Trophoblast cell (in vitro differentiated cells and primary cell): ENCODE data around the gene C3orf85.

Experiments
- DNase-seq, 2 donors: peaks; one replicate each; pipeline ENCODE4 v3.0.0-alpha.2; 2016
- H2AFZ ChIP-seq: 2 replicates; pipeline ENCODE4 v1.6.1; 2013; ENCODE audit warnings: low read length, moderate library complexity, mild to moderate bottlenecking; ENCODE audit not compliant: insufficient read depth, poor library complexity
- H2AK5ac ChIP-seq: 2 replicates; pipeline ENCODE4 v1.6.1; 2013; ENCODE audit warnings: mild to moderate bottlenecking, low read length
- H2BK120ac ChIP-seq: 2 replicates; pipeline ENCODE4 v1.6.1; 2013; ENCODE audit warnings: low read length, mild to moderate bottlenecking, moderate library complexity; ENCODE audit not compliant: insufficient read depth, poor library complexity
- H2BK12ac ChIP-seq: 2 replicates; pipeline ENCODE4 v1.6.1; 2013; ENCODE audit warnings: mild to moderate bottlenecking, low read length, moderate library complexity
- H2BK5ac ChIP-seq: 2 replicates; pipeline ENCODE4 v1.6.1; 2013; ENCODE audit warnings: low read length, low read depth, moderate library complexity, mild to moderate bottlenecking; ENCODE audit not compliant: poor library complexity
- H3K14ac ChIP-seq: 2 replicates; pipeline ENCODE4 v1.6.1; 2013; ENCODE audit warnings: mild to moderate bottlenecking, low read length
- H3K18ac ChIP-seq: 2 replicates; pipeline ENCODE4 v1.6.1; 2013; ENCODE audit warnings: mild to moderate bottlenecking, low read length
- H3K23ac ChIP-seq: 2 replicates; pipeline ENCODE4 v1.6.1; 2013; ENCODE audit warnings: low read length
- H3K27ac ChIP-seq: 2 replicates; pipeline ENCODE4 v1.5.1; 2013; ENCODE audit warnings: low read depth, mild to moderate bottlenecking, inconsistent platforms, low read length, moderate library complexity
- H3K27me3 ChIP-seq: 2 replicates; pipeline ENCODE4 v1.6.1; 2013; ENCODE audit warnings: inconsistent platforms, mild to moderate bottlenecking, low read length, moderate library complexity; ENCODE audit not compliant: insufficient read depth
- H3K36me3 ChIP-seq, 2 experiments: 1 replicate in 1 of 2; 2 replicates in 1 of 2; pipeline ENCODE4 v1.6.1; 2013; ENCODE audit warnings: low read length in 2 of 2, mild to moderate bottlenecking in 2 of 2, moderate library complexity in 1 of 2; ENCODE audit not compliant: insufficient read depth in 2 of 2, control insufficient read depth in 1 of 2
- H3K4ac ChIP-seq: 2 replicates; pipeline ENCODE4 v1.6.1; 2013; ENCODE audit warnings: low read depth, mild to moderate bottlenecking, low read length, moderate library complexity
- H3K4me1 ChIP-seq, 2 experiments: 1 replicate in 1 of 2; 2 replicates in 1 of 2; pipeline ENCODE4 v1.6.1; 2013; ENCODE audit warnings: low read length in 2 of 2, mild to moderate bottlenecking in 2 of 2, moderate library complexity in 1 of 2; ENCODE audit not compliant: insufficient read depth in 2 of 2, control insufficient read depth in 1 of 2
- H3K4me2 ChIP-seq: 2 replicates; pipeline ENCODE4 v1.6.1; 2013; ENCODE audit warnings: inconsistent platforms, mild to moderate bottlenecking, low read length, moderate library complexity
- H3K4me3 ChIP-seq: 2 replicates; pipeline ENCODE4 v1.5.1; 2013; ENCODE audit warnings: mild to moderate bottlenecking, low read depth, low read length, inconsistent platforms
- H3K79me1 ChIP-seq: one replicate; pipeline ENCODE4 v1.6.1; 2013; ENCODE audit warnings: low read length
- H3K79me2 ChIP-seq: 2 replicates; pipeline ENCODE4 v1.6.1; 2013; ENCODE audit warnings: low read length, mild to moderate bottlenecking; ENCODE audit not compliant: control insufficient read depth, insufficient read depth, poor library complexity
- H3K9ac ChIP-seq: 2 replicates; pipeline ENCODE4 v1.6.1; 2013; ENCODE audit warnings: mild to moderate bottlenecking, low read length
- H3K9me3 ChIP-seq: 2 replicates; pipeline ENCODE4 v1.6.1; 2013; ENCODE audit warnings: low read depth, mild to moderate bottlenecking, control low read depth, inconsistent platforms, low read length; ENCODE audit not compliant: insufficient read depth
- H4K12ac ChIP-seq: 2 replicates; pipeline ENCODE4 v1.6.1; 2013; ENCODE audit warnings: low read depth, mild to moderate bottlenecking, low read length, moderate library complexity
- H4K8ac ChIP-seq: 2 replicates; pipeline ENCODE4 v1.6.1; 2013; ENCODE audit warnings: low read depth, mild to moderate bottlenecking, low read length, moderate library complexity
- H4K91ac ChIP-seq: one replicate; pipeline ENCODE4 v1.6.1; 2013; ENCODE audit warnings: low read depth, mild to moderate bottlenecking, low read length, moderate library complexity
- WGBS: extraction: QIAGEN DNeasy Blood & Tissue Kit; methylation state at CpG from one replicate; pipeline ENCODE4 v1.1.7; 2013; ENCODE audit warnings: missing lambda C conversion rate; ENCODE audit not compliant: insufficient read length, insufficient coverage; ENCODE audit errors: extremely low coverage; 5-methylcytosine and 5-hydroxymethylcytosine counted together

C3orf85 gene

GRCh38 chr3:109095166-109095565, 41.4 kb upstream of the C3orf85 start:
- Histone ChIP-seq H2AFZ (no peak overlapping the region), H2BK12ac (no peak overlapping the region), H3K36me3 (no peaks in the 10 kb centered on the region), H3K79me1 (no peaks in the 10 kb centered on the region), H3K4me1 (no peaks in the 10 kb centered on the region), H3K4me2 (no peak overlapping the region), H3K18ac (no peak overlapping the region), H3K23ac (no peak overlapping the region), H3K14ac (no peak overlapping the region), H4K91ac (no peak overlapping the region), H3K9ac (no peak overlapping the region), H3K9me3 (no peaks in the 10 kb centered on the region), H3K4ac (no peak overlapping the region), H3K4me3 (no peak overlapping the region), H3K27ac (no peak overlapping the region), H4K8ac (no peak overlapping the region), H2BK5ac (no peak overlapping the region), H4K12ac (no peak overlapping the region), H2BK120ac (no peak overlapping the region), H3K79me2 (no peaks in the 10 kb centered on the region), H2AK5ac (no peak overlapping the region), H3K27me3 (no peaks in the 10 kb centered on the region)
- DNase-seq: no peak
- no CpG with 5 or more reads among the region's 1 CpG for WGBS

DNA sequence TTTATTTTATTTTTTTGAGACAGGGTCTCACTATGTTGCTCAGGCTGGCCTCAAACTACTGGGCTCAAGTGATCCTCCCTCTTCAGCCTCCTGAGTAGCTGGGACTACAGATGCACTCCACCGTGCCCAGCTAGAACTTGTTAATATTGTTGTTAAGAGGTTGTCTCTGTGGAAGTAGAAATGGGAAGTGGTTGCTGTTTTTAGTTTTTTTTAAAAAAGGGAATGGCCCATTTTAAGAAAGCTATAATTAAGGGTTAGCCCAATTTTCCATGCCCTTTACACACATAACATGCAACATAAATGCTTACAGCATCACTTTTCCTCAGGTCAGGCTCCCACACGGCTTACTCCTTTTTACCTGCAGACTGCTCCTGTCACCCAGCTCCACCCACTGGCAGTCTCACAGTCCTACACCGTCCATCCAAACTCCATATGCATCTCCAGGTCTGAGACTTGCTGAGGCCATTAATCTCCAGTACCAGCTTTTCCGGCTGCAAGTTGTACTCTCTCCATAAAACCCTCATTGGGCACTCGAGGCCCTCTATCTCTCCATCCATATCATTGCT, 38.4 kb upstream of the C3orf85 start:
- Histone ChIP-seq H2AK5ac (no peak overlapping the region), H3K27ac (no peak overlapping the region), H2BK12ac (no peak overlapping the region), H4K8ac (no peak overlapping the region), H3K36me3 (no peaks in the 10 kb centered on the region), H4K91ac (no peak overlapping the region), H3K9me3 (no peaks in the 10 kb centered on the region), H2AFZ (no peak overlapping the region), H3K4me2 (no peak overlapping the region), H3K9ac (no peak overlapping the region), H2BK5ac (no peak overlapping the region), H3K4ac (no peak overlapping the region), H3K18ac (no peak overlapping the region), H3K14ac (no peak overlapping the region), H3K4me1 (no peaks in the 10 kb centered on the region), H3K79me2 (no peaks in the 10 kb centered on the region), H4K12ac (no peak overlapping the region), H3K27me3 (no peaks in the 10 kb centered on the region), H3K23ac (no peak overlapping the region), H3K4me3 (no peak overlapping the region), H3K79me1 (no peaks in the 10 kb centered on the region), H2BK120ac (no peak overlapping the region)
- peak; percentile 30 to 55 for DNase-seq
- whole genome bisulfite sequencing: no CpG with 5 or more reads among the region's 5 CpGs

- no peaks in the 10 kb centered on the region for H3K36me3 ChIP-seq
- DNase-seq: no peak
These were observed 26.9 kb upstream of the C3orf85 start for GRCh38 chr3:109109574-109109973.

DNA sequence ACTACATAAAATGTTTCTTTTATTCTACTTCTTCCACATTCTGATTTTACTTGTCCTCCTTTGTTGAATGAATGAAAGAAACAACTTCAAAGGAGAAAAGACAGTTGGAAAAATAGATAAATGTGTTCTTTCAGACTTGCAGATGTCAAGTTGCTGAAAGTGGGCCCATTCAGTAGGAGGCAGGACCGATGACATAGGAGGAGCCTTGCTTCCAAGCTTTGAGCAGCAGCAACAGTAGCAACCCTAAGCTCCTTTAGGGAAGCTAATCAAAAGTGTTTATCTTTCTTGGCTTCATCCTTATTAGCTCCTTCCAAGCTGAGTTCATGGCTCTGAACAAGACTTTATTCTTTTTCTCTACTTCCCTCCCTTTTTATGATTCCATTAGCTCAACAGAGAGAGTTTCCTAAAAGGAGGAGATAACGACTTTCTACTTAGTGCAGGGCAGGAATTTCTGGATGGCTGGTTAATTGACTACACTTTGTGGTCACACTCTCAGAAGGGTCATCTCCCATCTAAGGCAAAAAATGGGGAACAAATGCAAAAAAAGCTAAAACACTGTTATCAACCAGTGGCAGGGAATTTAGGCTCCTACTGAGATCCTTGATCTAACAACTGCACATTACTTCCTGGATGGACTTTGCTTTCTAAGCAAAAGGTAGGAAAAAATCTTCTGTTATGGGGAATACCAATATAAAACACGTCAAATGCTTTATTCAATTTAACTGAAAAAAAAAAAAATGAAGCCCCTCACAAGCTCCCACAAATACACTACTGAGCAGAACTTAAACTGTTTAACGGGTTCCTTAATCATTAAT, 23.4 kb upstream of the C3orf85 start:
- H3K79me2 ChIP-seq: no peaks in the 10 kb centered on the region
- no peak overlapping the region for H2BK5ac ChIP-seq
- no peak overlapping the region for H3K4me2 ChIP-seq
- no peak overlapping the region for H3K4ac ChIP-seq
- no peak overlapping the region for H4K12ac ChIP-seq
- no peak overlapping the region for H3K27ac ChIP-seq
- no peak overlapping the region for H3K18ac ChIP-seq
- no peak overlapping the region for H4K8ac ChIP-seq
- no peak overlapping the region for H2AFZ ChIP-seq
- no peak overlapping the region for H2BK120ac ChIP-seq
- no peak overlapping the region for H3K23ac ChIP-seq
- no peaks in the 10 kb centered on the region for H3K79me1 ChIP-seq
- no peak overlapping the region for H4K91ac ChIP-seq
- H3K27me3 ChIP-seq: no peaks in the 10 kb centered on the region
- H3K9ac ChIP-seq: no peak overlapping the region
- H3K14ac ChIP-seq: no peak overlapping the region
- no peaks in the 10 kb centered on the region for H3K9me3 ChIP-seq
- DNase-seq: no peak
- H2AK5ac ChIP-seq: no peak overlapping the region
- no peak overlapping the region for H2BK12ac ChIP-seq
- H3K36me3 ChIP-seq: no peaks in the 10 kb centered on the region
- no CpG with 5 or more reads among the region's 4 CpGs for WGBS
- H3K4me1 ChIP-seq: no peaks in the 10 kb centered on the region
- no peak overlapping the region for H3K4me3 ChIP-seq

More at GRCh38 chr3:109109574-109109973, 26.9 kb upstream of the C3orf85 start:
- Histone ChIP-seq H3K79me1 (no peaks in the 10 kb centered on the region), H3K23ac (no peak overlapping the region), H2AFZ (no peak overlapping the region), H2BK12ac (no peak overlapping the region), H2BK120ac (no peak overlapping the region), H3K14ac (no peak overlapping the region), H2AK5ac (no peak overlapping the region), H4K91ac (no peak overlapping the region), H3K4me2 (no peak overlapping the region), H3K4ac (no peak overlapping the region), H3K79me2 (no peaks in the 10 kb centered on the region), H3K4me3 (no peak overlapping the region), H2BK5ac (no peak overlapping the region), H3K27me3 (peaks cover 2% of the 10 kb centered on the region), H3K27ac (no peak overlapping the region), H3K18ac (no peak overlapping the region), H4K8ac (no peak overlapping the region), H3K9ac (no peak overlapping the region), H3K4me1 (no peaks in the 10 kb centered on the region), H3K9me3 (no peaks in the 10 kb centered on the region), H4K12ac (no peak overlapping the region)
- no CpG with 5 or more reads among the region's 4 CpGs for WGBS
